ENCODE measurements around the gene COPA.

GRCh38 chr1:160338580-160338979 lies 4.5 kb downstream of the COPA start:
- TF ChIP-seq CTCF (IDR thresholded peaks at IDR 0.05 in 8 of 11, conservative IDR thresholded peaks at IDR 0.05 in 3 of 11) (no peak), POLR2A (IDR thresholded peaks at IDR 0.05) (no peak), POLR2AphosphoS5 (IDR thresholded peaks at IDR 0.05) (no peak)
